ENCODE measurements around the gene BAG2.

BAG2 gene

GRCh38 chr6:57180596-57180995 is 8.5 kb downstream of the BAG2 start:
- Histone ChIP-seq H3K9me3 (no peaks in the 10 kb centered on the region), H3K36me3 (peaks cover 19% of the 10 kb centered on the region), H3K4me1 (no peaks in the 10 kb centered on the region), H3K4me3 (ENCODE audit: low read depth, low read length) (no peak overlapping the region), H3K27me3 (no peaks in the 10 kb centered on the region)
- no peak for TF ChIP-seq CTCF (IDR thresholded peaks at IDR 0.05; ENCODE audit: low read depth, low read length)
- DNase-seq, result no peak

GRCh38 chr6:57182017-57182432 is 9.9 kb downstream of the BAG2 start:
- peak; percentile 18 for DNase-seq
- Histone ChIP-seq H3K9me3 (no peaks in the 10 kb centered on the region), H3K4me3 (ENCODE audit: low read depth, low read length) (no peak overlapping the region), H3K36me3 (peaks cover 19% of the 10 kb centered on the region), H3K27me3 (no peaks in the 10 kb centered on the region), H3K4me1 (no peaks in the 10 kb centered on the region)
- no peak for TF ChIP-seq CTCF (IDR thresholded peaks at IDR 0.05; ENCODE audit: low read depth, low read length)

GRCh38 chr6:57183336-57183735 is 11.2 kb downstream of the BAG2 start:
- no peak for DNase-seq
- peaks cover 19% of the 10 kb centered on the region for H3K36me3 ChIP-seq
- no peak for TF ChIP-seq CTCF (IDR thresholded peaks at IDR 0.05; ENCODE audit: low read depth, low read length)

GRCh38 chr6:57190140-57190539 is 18.0 kb downstream of the BAG2 start:
- TF ChIP-seq CTCF (IDR thresholded peaks at IDR 0.05; ENCODE audit: low read depth, low read length), result peak; percentile 24; the same call in 1 of the 2 replicates
- DNase-seq, result no peak
- peaks cover 29% of the 10 kb centered on the region for H3K36me3 ChIP-seq
- H3K9me3 ChIP-seq, result no peaks in the 10 kb centered on the region
- H3K4me1 ChIP-seq, result no peaks in the 10 kb centered on the region
- H3K27me3 ChIP-seq, result no peaks in the 10 kb centered on the region
- no peak overlapping the region for H3K4me3 ChIP-seq (ENCODE audit: low read depth, low read length)

More at GRCh38 chr6:57183336-57183735, 11.2 kb downstream of the BAG2 start:
- Histone ChIP-seq H3K9me3 (no peaks in the 10 kb centered on the region), H3K27me3 (no peaks in the 10 kb centered on the region), H3K4me1 (no peaks in the 10 kb centered on the region), H3K4me3 (ENCODE audit: low read depth, low read length) (no peak overlapping the region)

GRCh38 chr6:57193177-57193576 is 21.1 kb downstream of the BAG2 start:
- H3K36me3 ChIP-seq, result peaks cover 29% of the 10 kb centered on the region

GRCh38 chr6:57195457-57195856 is 23.3 kb downstream of the BAG2 start:
- Histone ChIP-seq H3K9me3 (no peaks in the 10 kb centered on the region), H3K27me3 (no peaks in the 10 kb centered on the region), H3K36me3 (peaks cover 22% of the 10 kb centered on the region), H3K4me3 (ENCODE audit: low read depth, low read length) (no peak overlapping the region), H3K4me1 (no peaks in the 10 kb centered on the region)
- no peak for TF ChIP-seq CTCF (IDR thresholded peaks at IDR 0.05; ENCODE audit: low read depth, low read length)
- DNase-seq, result no peak

More at GRCh38 chr6:57193177-57193576, 21.1 kb downstream of the BAG2 start:
- Histone ChIP-seq H3K27me3 (no peaks in the 10 kb centered on the region), H3K4me3 (ENCODE audit: low read depth, low read length) (no peak overlapping the region), H3K9me3 (no peaks in the 10 kb centered on the region), H3K4me1 (no peaks in the 10 kb centered on the region)
- no peak for DNase-seq
- TF ChIP-seq CTCF (IDR thresholded peaks at IDR 0.05; ENCODE audit: low read depth, low read length), result no peak
